Esophagus muscularis mucosa (tissue), 4 donors: ENCODE measurements around the gene DSCAM. TPM values are rescaled to one million over a fixed set of nuclear protein-coding genes. Genes with fewer than 3 reads are reported as not detected.
A peak's percentile ranks its signal among the peaks of the same experiment; 100 is the strongest.

Experiments
- DNase-seq: peaks from one replicate; pipeline ENCODE4 v3.0.0-alpha.2; 2017; ENCODE audit errors: extremely low spot score
- H3K27ac ChIP-seq, 4 donors: fragments of 200-600 bp; sonication (generic); replicated peaks in 1 of 4; 1 replicate in 3 of 4; 2 replicates in 1 of 4; pipeline ENCODE4 v1.5.1; 2016 to 2019; ENCODE audit warnings: mild to moderate bottlenecking in 1 of 4
- H3K27me3 ChIP-seq, 4 donors: fragments of 200-600 bp; sonication (generic); one replicate each; pipeline versions ENCODE4 v1.5.1 to v1.6.0; 2016 to 2019
- H3K36me3 ChIP-seq, 4 donors: fragments of 200-600 bp; sonication (generic); one replicate each; pipeline ENCODE4 v1.5.1; 2016 to 2019
- H3K4me1 ChIP-seq, 4 donors: fragments of 200-600 bp; sonication (generic); one replicate each; pipeline ENCODE4 v1.5.1; 2016 to 2019
- H3K4me3 ChIP-seq, 4 donors: fragments of 200-600 bp; sonication (generic); 1 replicate in 2 of 4; 2 replicates in 2 of 4; pipeline ENCODE4 v1.5.1; 2016 to 2019; ENCODE audit warnings: mild to moderate bottlenecking in 4 of 4, moderate library complexity in 1 of 4
- H3K9me3 ChIP-seq, 4 donors: fragments of 200-600 bp; sonication (generic); 1 replicate in 3 of 4; 2 replicates in 1 of 4; pipeline ENCODE4 v1.5.1; 2016 to 2019
- EP300 ChIP-seq: sonication (generic); formaldehyde crosslinking; IDR thresholded peaks from one replicate; pipeline ENCODE4 v1.6.1; 2017; ENCODE audit warnings: antibody characterized with exemption
- POLR2A ChIP-seq: fragments of 450-650 bp; IDR thresholded peaks from one replicate; pipeline ENCODE4 v1.6.1; 2017; ENCODE audit warnings: antibody characterized with exemption, moderate library complexity, mild to moderate bottlenecking, low read depth
- POLR2AphosphoS5 ChIP-seq, 2 donors: sonication (generic); formaldehyde crosslinking; IDR thresholded peaks; one replicate each; pipeline ENCODE4 v1.6.1; 2017; ENCODE audit warnings: antibody characterized with exemption in 2 of 2
- WGBS: methylation state at CpG from one replicate; pipeline ENCODE4 v1.1.5; 2018; 5-methylcytosine and 5-hydroxymethylcytosine counted together
- intact Hi-C: fragments of 100-400 bp; cut with DNase I; formaldehyde crosslinking; loops from one replicate; pipeline ENCODE4 v1.15.1; 2023
- total RNA-seq, 4 donors: library from RNA; depleted of rRNA; stranded (reverse); fragments of >200 nt; gene quantifications; one replicate each; pipeline versions ENCODE4 v1.1.0 to v1.2.1, GENCODE V29; 2016
- TF ChIP-seq, protein P1 (sequence below), 3 experiments: fragments of 200-600 bp in 2 of 3; fragments of 450-650 bp in 1 of 3; sonication (generic) in 2 of 3; IDR thresholded peaks; one replicate each; pipeline ENCODE4 v1.5.1; 2017 to 2019; ENCODE audit warnings: antibody characterized with exemption in 3 of 3, mild to moderate bottlenecking in 2 of 3, moderate library complexity in 1 of 3

The DSCAM gene
- total RNA-seq, 4 donors from 2014 or later: 0.06 to 0.42 (median 0.17) TPM; not detected in 1

DNA sequence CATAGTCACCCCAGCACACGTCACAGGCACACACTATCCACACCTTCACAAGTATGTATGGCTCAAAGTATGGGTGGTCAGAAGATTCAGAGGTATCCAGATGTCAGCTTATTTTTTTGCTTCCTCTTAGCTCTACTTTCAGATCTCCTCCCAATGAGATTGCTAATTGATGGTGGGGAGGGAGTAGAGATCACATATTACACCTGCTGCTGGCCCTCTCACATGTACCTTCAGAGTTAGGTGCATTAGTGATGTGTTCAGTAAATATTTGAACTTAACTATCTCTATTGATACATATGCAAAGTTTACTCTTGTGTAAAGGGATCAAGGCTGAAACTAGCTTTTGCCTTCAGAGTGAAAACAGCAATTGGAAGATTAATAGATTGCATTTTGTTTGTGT lies 717.1 kb downstream of the DSCAM start:
- TF ChIP-seq EP300 (no peak), POLR2A (no peak), POLR2AphosphoS5 (IDR thresholded peaks at IDR 0.05) (no peak)
- TF ChIP-seq, protein P1, sequence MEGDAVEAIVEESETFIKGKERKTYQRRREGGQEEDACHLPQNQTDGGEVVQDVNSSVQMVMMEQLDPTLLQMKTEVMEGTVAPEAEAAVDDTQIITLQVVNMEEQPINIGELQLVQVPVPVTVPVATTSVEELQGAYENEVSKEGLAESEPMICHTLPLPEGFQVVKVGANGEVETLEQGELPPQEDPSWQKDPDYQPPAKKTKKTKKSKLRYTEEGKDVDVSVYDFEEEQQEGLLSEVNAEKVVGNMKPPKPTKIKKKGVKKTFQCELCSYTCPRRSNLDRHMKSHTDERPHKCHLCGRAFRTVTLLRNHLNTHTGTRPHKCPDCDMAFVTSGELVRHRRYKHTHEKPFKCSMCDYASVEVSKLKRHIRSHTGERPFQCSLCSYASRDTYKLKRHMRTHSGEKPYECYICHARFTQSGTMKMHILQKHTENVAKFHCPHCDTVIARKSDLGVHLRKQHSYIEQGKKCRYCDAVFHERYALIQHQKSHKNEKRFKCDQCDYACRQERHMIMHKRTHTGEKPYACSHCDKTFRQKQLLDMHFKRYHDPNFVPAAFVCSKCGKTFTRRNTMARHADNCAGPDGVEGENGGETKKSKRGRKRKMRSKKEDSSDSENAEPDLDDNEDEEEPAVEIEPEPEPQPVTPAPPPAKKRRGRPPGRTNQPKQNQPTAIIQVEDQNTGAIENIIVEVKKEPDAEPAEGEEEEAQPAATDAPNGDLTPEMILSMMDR (IDR thresholded peaks at IDR 0.05): no peak
- 100% methylated on average over 1 of the region's 1 CpG for WGBS
- H3K4me3 ChIP-seq: no peak overlapping the region
- no peaks in the 10 kb centered on the region for H3K27me3 ChIP-seq
- no peak for DNase-seq
- peaks cover 0 to 8% (median 0%) of the 10 kb centered on the region in 4 donors for H3K9me3 ChIP-seq
- H3K4me1 ChIP-seq: no peaks in the 10 kb centered on the region
- no peak overlapping the region for H3K27ac ChIP-seq
- no peaks in the 10 kb centered on the region for H3K36me3 ChIP-seq
- intact Hi-C loops: no loop called here

DNA sequence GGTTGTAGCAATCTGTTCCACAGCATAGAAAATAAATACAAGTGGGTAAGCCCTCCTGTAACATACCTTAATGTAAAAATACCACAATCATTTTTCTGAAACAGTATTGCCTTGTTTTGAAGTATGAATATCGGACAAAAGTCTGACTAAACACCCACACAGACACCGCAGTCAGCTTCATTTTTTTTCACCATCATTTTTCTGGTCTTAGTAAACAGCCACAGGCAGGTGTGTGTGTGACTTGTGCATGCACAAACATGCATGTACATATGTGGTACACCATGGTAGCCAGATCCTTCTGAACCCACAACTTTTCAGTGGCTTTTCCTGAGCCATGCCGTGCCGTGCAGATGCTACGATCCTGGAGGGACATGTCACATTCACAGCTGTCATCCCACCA lies 718.1 kb downstream of the DSCAM start:
- intact Hi-C loops: no loop called here
- TF ChIP-seq, protein P1 (IDR thresholded peaks at IDR 0.05): no peak
- TF ChIP-seq EP300 (no peak), POLR2AphosphoS5 (IDR thresholded peaks at IDR 0.05) (no peak), POLR2A (no peak)
- DNase-seq: no peak
- H3K4me1 ChIP-seq: no peaks in the 10 kb centered on the region
- peaks cover 0 to 8% (median 0%) of the 10 kb centered on the region in 4 donors for H3K9me3 ChIP-seq
- WGBS: 92% methylated on average over 5 of the region's 5 CpGs
- no peaks in the 10 kb centered on the region for H3K27me3 ChIP-seq
- H3K4me3 ChIP-seq: no peak overlapping the region
- no peaks in the 10 kb centered on the region for H3K36me3 ChIP-seq
- no peak overlapping the region for H3K27ac ChIP-seq

DNA sequence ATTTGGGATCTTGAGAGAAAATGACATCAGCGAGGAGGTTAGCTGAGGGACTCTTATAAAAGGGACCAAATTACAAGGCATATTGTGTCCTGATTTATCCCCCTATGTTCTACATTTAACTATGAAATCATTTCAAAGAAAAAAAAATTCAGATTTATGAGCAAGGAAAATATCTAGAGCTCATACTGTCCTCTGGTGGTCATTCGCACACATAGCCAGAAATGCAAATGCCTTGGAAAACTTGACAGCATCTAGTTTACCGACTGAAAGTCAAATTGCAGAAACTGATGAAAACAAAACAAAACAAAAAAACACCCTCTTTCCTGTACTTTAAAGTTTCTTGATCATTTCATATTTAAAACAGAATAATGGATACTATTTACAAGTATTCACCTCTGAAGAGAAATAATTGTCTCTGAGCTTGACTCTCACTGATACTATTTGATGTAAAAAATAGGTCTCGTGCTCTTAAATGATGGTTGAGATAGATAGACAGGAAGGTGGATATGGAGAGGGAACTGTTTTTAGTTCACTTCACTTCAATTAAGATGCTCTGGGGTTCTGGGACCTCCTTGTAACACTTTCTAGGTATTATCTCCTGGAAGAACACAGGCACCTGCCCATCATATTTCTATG lies 725.9 kb downstream of the DSCAM start:
- Histone ChIP-seq H3K4me3 (no peak overlapping the region), H3K9me3 (no peaks in the 10 kb centered on the region), H3K4me1 (peaks cover 0 to 7% (median 3%) of the 10 kb centered on the region in 4 donors), H3K27ac (no peak overlapping the region), H3K36me3 (no peaks in the 10 kb centered on the region), H3K27me3 (no peaks in the 10 kb centered on the region)
- intact Hi-C loops: loop anchor here (2.0 kb wide), 1 partner anchor 254 kb away; the partner anchor contains the start of gene PCP4
- DNase-seq: no peak
- 27% methylated on average over 4 of the region's 4 CpGs for whole genome bisulfite sequencing
- TF ChIP-seq POLR2A: no peak
- TF ChIP-seq POLR2AphosphoS5 (IDR thresholded peaks at IDR 0.05): no peak
- TF ChIP-seq EP300: no peak
- TF ChIP-seq, protein P1 (IDR thresholded peaks at IDR 0.05): peak; percentile 90 to 92 (median 91)

DNA sequence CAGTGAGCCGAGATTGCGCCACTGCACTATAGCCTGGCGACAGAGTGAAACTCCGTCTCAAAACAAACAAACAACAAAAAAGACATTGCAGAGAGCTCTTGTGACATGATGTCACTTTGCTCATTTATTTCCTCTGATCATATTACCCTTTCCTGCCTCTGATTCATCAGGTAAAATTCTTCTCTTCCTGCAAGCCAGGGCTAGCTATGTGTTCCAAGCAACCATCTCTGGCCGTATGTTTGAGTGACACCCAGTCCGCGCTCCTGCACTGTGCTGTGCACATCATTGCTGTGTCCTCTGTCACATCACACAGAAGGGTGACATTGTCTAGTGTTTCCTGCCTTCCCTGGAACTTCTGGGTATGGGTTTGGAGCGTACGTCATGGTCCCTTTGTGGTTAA lies 728.4 kb downstream of the DSCAM start:
- no peak overlapping the region for H3K27ac ChIP-seq
- H3K36me3 ChIP-seq: no peaks in the 10 kb centered on the region
- intact Hi-C loops: loop anchor here (2.0 to 5.0 kb wide), 2 partner anchors 61 to 330 kb away; no protein-coding TSS in a partner anchor
- DNase-seq: no peak
- peaks cover 0 to 7% (median 3%) of the 10 kb centered on the region in 4 donors for H3K4me1 ChIP-seq
- H3K27me3 ChIP-seq: no peaks in the 10 kb centered on the region
- WGBS: 92% methylated on average over 9 of the region's 9 CpGs
- TF ChIP-seq POLR2A: no peak
- TF ChIP-seq, protein P1 (IDR thresholded peaks at IDR 0.05): no peak
- TF ChIP-seq EP300: no peak
- no peak for TF ChIP-seq POLR2AphosphoS5 (IDR thresholded peaks at IDR 0.05)
- no peak overlapping the region for H3K4me3 ChIP-seq
- H3K9me3 ChIP-seq: no peaks in the 10 kb centered on the region
